HUES6 (cell line): ENCODE data around the gene GP1BB.

Source experiments
- H3K27ac ChIP-seq: 2 replicates; pipeline ENCODE4 v1.7.0; 2013; ENCODE audit warnings: low read depth, mild to moderate bottlenecking, low read length, inconsistent platforms
- H3K27me3 ChIP-seq: 2 replicates; pipeline ENCODE4 v1.6.1; 2013; ENCODE audit warnings: low read length; ENCODE audit not compliant: control insufficient read depth, insufficient read depth
- H3K36me3 ChIP-seq: 2 replicates; pipeline ENCODE4 v1.6.1; 2013; ENCODE audit warnings: low read length; ENCODE audit not compliant: control insufficient read depth, insufficient read depth
- H3K4me1 ChIP-seq: 2 replicates; pipeline ENCODE4 v1.6.1; 2013; ENCODE audit warnings: low read length; ENCODE audit not compliant: control insufficient read depth, insufficient read depth
- H3K4me3 ChIP-seq: 2 replicates; pipeline ENCODE4 v1.5.1; 2013; ENCODE audit warnings: low read depth, low read length
- H3K9ac ChIP-seq: one replicate; pipeline ENCODE4 v1.6.1; 2013; ENCODE audit warnings: mild to moderate bottlenecking, low read length
- H3K9me3 ChIP-seq: 2 replicates; pipeline ENCODE4 v1.6.1; 2013; ENCODE audit warnings: low read depth, low read length; ENCODE audit not compliant: control insufficient read depth, insufficient read depth

GP1BB gene

DNA sequence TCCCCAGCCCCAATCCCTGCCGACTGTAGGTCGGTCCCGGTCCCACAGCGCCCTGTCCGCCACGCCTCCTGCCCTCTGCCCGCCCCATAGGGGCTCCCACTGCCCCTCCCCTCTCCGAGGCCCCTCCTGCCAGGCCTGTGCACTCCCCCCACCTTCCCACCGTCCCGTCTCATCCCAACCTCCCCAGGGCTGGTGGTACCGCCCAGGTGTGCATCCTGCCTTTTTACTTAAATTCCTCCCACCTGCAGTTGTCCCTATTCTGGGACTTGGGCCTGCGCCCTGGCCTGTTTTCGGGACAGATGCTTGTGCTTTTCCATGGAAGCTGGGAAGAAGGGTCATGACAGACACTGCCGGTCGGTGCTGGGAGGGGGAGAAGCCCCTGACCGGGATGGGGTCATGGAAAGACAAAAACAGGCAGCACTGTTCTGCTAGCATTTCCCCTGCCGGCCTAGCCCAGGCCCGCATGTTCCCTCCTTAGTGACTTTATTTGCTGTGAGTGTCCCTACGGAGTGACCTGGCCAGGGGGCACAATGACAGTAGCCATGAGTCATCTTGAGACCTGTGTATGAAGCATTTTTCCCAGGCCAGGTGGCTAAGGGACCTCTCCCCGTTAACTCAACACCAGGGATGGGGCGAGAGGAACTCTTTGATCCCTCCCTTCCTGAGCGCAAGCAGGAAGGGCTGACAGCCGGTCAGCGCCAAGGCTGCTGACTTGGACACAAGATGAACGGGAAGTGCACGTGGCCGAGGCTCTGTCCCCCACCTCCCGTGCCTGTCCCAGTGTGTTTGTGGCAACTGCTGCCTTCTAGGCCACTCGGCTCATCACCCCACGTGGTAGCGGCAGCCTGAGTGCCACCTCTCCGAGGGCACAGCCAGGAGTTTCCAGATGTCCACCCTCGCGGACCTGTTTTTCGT lies 44.3 kb downstream of the GP1BB start:
- H3K9me3 ChIP-seq, result no peaks in the 10 kb centered on the region
- no peak overlapping the region for H3K9ac ChIP-seq
- peak overlapping the region; percentile 48 for H3K4me3 ChIP-seq
- no peaks in the 10 kb centered on the region for H3K36me3 ChIP-seq
- H3K27ac ChIP-seq, result no peak overlapping the region
- peaks cover 94% of the 10 kb centered on the region for H3K27me3 ChIP-seq
- peaks cover 22% of the 10 kb centered on the region; the same call in 1 of the 2 replicates for H3K4me1 ChIP-seq

DNA sequence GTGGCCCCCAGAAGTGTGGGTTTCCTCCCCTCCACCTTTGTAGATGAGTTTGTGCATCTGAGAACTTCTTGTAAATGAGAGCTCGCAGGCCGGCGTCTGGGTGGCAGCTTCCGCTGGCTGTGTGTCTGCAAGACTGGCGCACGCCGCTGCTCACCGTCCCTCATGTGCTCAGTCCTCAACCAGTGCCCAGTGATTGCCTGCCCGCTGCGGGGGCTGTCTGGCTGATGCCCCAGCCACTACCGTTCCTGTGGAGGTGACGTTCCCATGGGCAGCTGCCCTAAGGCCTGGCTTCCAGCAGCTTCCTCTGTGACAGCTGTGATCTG lies 46.0 kb downstream of the GP1BB start:
- Histone ChIP-seq H3K27me3 (peaks cover 91% of the 10 kb centered on the region), H3K4me1 (peaks cover 16% of the 10 kb centered on the region; the same call in 1 of the 2 replicates), H3K36me3 (no peaks in the 10 kb centered on the region), H3K9ac (no peak overlapping the region), H3K27ac (no peak overlapping the region), H3K4me3 (no peak overlapping the region), H3K9me3 (no peaks in the 10 kb centered on the region)

- H3K36me3 ChIP-seq, result no peaks in the 10 kb centered on the region
- peaks cover 3% of the 10 kb centered on the region; the same call in 1 of the 2 replicates for H3K4me1 ChIP-seq
- H3K9me3 ChIP-seq, result no peaks in the 10 kb centered on the region
- no peak overlapping the region for H3K9ac ChIP-seq
- H3K4me3 ChIP-seq, result no peak overlapping the region
- no peak overlapping the region for H3K27ac ChIP-seq
- H3K27me3 ChIP-seq, result peaks cover 82% of the 10 kb centered on the region
Observed at GRCh38 chr22:19770349-19771220, 47.2 kb downstream of the GP1BB start.

DNA sequence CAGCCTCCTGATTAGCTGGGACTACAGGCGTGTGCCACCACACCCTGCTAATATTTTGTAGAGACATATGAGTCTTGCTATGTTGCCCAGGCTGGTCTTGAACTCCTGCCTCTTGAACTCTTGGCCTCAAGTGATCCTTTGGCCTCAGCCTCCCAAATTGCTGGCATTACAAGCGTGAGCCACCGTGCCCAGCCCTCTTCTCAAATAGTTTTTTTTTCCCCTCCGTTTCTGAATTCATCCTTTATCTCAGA lies 49.0 kb downstream of the GP1BB start:
- Histone ChIP-seq H3K4me3 (no peak overlapping the region), H3K9ac (no peak overlapping the region), H3K9me3 (no peaks in the 10 kb centered on the region), H3K27me3 (peaks cover 65% of the 10 kb centered on the region), H3K36me3 (no peaks in the 10 kb centered on the region), H3K4me1 (0 out of 2 replicates have a peak, but pooled peaks cover 3% of the 10 kb centered on the region), H3K27ac (no peak overlapping the region)

GRCh38 chr22:19772673-19773469 lies 49.5 kb downstream of the GP1BB start:
- Histone ChIP-seq H3K36me3 (no peaks in the 10 kb centered on the region), H3K27ac (no peak overlapping the region), H3K4me1 (0 out of 2 replicates have a peak, but pooled peaks cover 3% of the 10 kb centered on the region), H3K9ac (no peak overlapping the region), H3K4me3 (no peak overlapping the region), H3K27me3 (peaks cover 60% of the 10 kb centered on the region), H3K9me3 (no peaks in the 10 kb centered on the region)

- Histone ChIP-seq H3K27me3 (peaks cover 53% of the 10 kb centered on the region), H3K4me3 (no peak overlapping the region), H3K4me1 (no peaks in the 10 kb centered on the region), H3K27ac (no peak overlapping the region), H3K9ac (no peak overlapping the region), H3K9me3 (no peaks in the 10 kb centered on the region), H3K36me3 (no peaks in the 10 kb centered on the region)
Observed at GRCh38 chr22:19773470-19774040, 50.2 kb downstream of the GP1BB start.
